Non-pigmented ciliary epithelial cell (primary cell): ENCODE results near the gene ASB18.

Source experiments
- DNase-seq: peaks from one replicate; pipeline ENCODE4 v3.0.0-alpha.2; 2010; ENCODE audit warnings: low read depth

The ASB18 gene

GRCh38 chr2:236241181-236242056 is 22.8 kb downstream of the ASB18 start:
- DNase-seq: no peak

GRCh38 chr2:236240228-236240990 is 23.8 kb downstream of the ASB18 start:
- DNase-seq: no peak

- DNase-seq: no peak
Measured at GRCh38 chr2:236239276-236240065, 24.7 kb downstream of the ASB18 start.

GRCh38 chr2:236238751-236239150 is 25.5 kb downstream of the ASB18 start:
- DNase-seq: no peak

- DNase-seq: no peak
Measured at GRCh38 chr2:236237468-236238190, 26.6 kb downstream of the ASB18 start.

GRCh38 chr2:236236559-236237452 is 27.4 kb downstream of the ASB18 start:
- no peak for DNase-seq

GRCh38 chr2:236229186-236229585 is 35.0 kb downstream of the ASB18 start:
- DNase-seq: no peak

GRCh38 chr2:236223675-236224074 is 40.5 kb downstream of the ASB18 start:
- no peak for DNase-seq

GRCh38 chr2:236221798-236222197 is 42.4 kb downstream of the ASB18 start:
- DNase-seq: no peak

GRCh38 chr2:236219411-236219810 is 44.8 kb downstream of the ASB18 start:
- DNase-seq: no peak

- no peak for DNase-seq
Measured at GRCh38 chr2:236217926-236218325, 46.3 kb downstream of the ASB18 start.

- DNase-seq: no peak
Measured at GRCh38 chr2:236216711-236217110, 47.5 kb downstream of the ASB18 start.

- DNase-seq: no peak
Measured at GRCh38 chr2:236215761-236216333, 48.4 kb downstream of the ASB18 start.

GRCh38 chr2:236215196-236215595 is 49.0 kb downstream of the ASB18 start:
- DNase-seq: no peak

- no peak for DNase-seq
Measured at GRCh38 chr2:236214376-236214995, 49.7 kb downstream of the ASB18 start.

- no peak for DNase-seq
Measured at GRCh38 chr2:236211296-236211695, 52.9 kb downstream of the ASB18 start.

GRCh38 chr2:236210536-236210935 is 53.7 kb downstream of the ASB18 start:
- no peak for DNase-seq

- DNase-seq: no peak
Measured at GRCh38 chr2:236209996-236210395, 54.2 kb downstream of the ASB18 start.

GRCh38 chr2:236209535-236209934 is 54.7 kb downstream of the ASB18 start:
- no peak for DNase-seq
